ENCODE results near the gene P3H2. TPM values are rescaled to one million over a fixed set of nuclear protein-coding genes. Genes with fewer than 3 reads are reported as not detected.

The P3H2 gene
- total and polyA plus RNA-seq, 9 of the 15 experiments (the other 6 are each of a cell fraction or from before 2014, with no cell fraction given): 0.04 to 0.26 (median 0.22) TPM; not detected in 6

GRCh38 chr3:189942948-189943347 lies 177.7 kb downstream of the P3H2 start (continued):
- TF ChIP-seq RREB1 (CRISPR knock-in tag; IDR thresholded peaks at IDR 0.05) (no peak), ZNF143 (CRISPR knock-in tag; IDR thresholded peaks at IDR 0.05) (no peak), KAT2B (IDR thresholded peaks at IDR 0.05; ENCODE audit: low read depth, low read length) (no peak), NFATC3 (IDR thresholded peaks at IDR 0.05) (no peak), ZBTB9 (CRISPR knock-in tag; IDR thresholded peaks at IDR 0.05) (no peak), NR2C2 (CRISPR knock-in tag; IDR thresholded peaks at IDR 0.05) (no peak), NR2C2 (tag; IDR thresholded peaks at IDR 0.05) (no peak), RNF2 (IDR thresholded peaks at IDR 0.05) (no peak), EGR1 (conservative IDR thresholded peaks at IDR 0.05) (no peak)
